PC-9 (cell line): ENCODE data around the gene ANKRD36. TPM values are rescaled to one million over a fixed set of nuclear protein-coding genes. Genes with fewer than 3 reads are reported as not detected.
"Not testable (repeated sequence)": the region's sequence is repeated elsewhere in the genome, so short reads cannot be mapped to it uniquely, and the experiment has no call there.

Experiments
- BruUV-seq: library from RNA; stranded (reverse); fragments of 400-500 nt; replicated peaks from 2 replicates; lab custom pipeline; 2021; lab: Mats Ljungman, UMichigan
- CTCF ChIA-PET: fragments of 300-600 bp; sonication (Branson Sonifier 250); formaldehyde crosslinking; loops from one replicate; lab custom pipeline; 2022; ENCODE audit warnings: antibody characterized with exemption; lab: Charles Lee
- POLR2A ChIA-PET: fragments of 300-600 bp; sonication (Branson Sonifier 250); formaldehyde crosslinking; loops from one replicate; lab custom pipeline; 2022; ENCODE audit warnings: antibody characterized with exemption; ENCODE audit not compliant: unreplicated experiment; lab: Charles Lee
- DNase-seq, 2 experiments: peaks; one replicate each; pipeline versions ENCODE4 v3.0.0 to v3.0.0-alpha.2; 2015 to 2022; ENCODE audit warnings: mixed read lengths in 1 of 2
- H2AFZ ChIP-seq: fragments of 200-600 bp; sonication (generic); 2 replicates; pipeline ENCODE4 v1.8.1; 2017; ENCODE audit warnings: antibody characterized with exemption
- H3F3A ChIP-seq: fragments of 200-600 bp; sonication (generic); 2 replicates; pipeline ENCODE4 v1.8.1; 2017; ENCODE audit warnings: antibody characterized with exemption, mild to moderate bottlenecking, low read depth; ENCODE audit not compliant: insufficient read depth
- H3K27ac ChIP-seq: fragments of 200-600 bp; sonication (generic); 2 replicates; pipeline ENCODE4 v1.6.1; 2016; ENCODE audit warnings: mixed run types
- H3K27me3 ChIP-seq: fragments of 200-600 bp; sonication (generic); 2 replicates; pipeline ENCODE4 v1.6.1; 2016; ENCODE audit warnings: low read depth, mixed run types; ENCODE audit not compliant: insufficient read depth
- H3K36me3 ChIP-seq: fragments of 200-600 bp; sonication (generic); 2 replicates; pipeline ENCODE4 v1.6.1; 2016; ENCODE audit warnings: low read depth, mixed run types
- H3K4me1 ChIP-seq: fragments of 200-600 bp; sonication (generic); replicated peaks from 2 replicates; pipeline ENCODE4 v1.6.1; 2016; ENCODE audit warnings: mixed run types; ENCODE audit not compliant: insufficient read depth
- H3K4me2 ChIP-seq: fragments of 200-600 bp; sonication (generic); 2 replicates; pipeline ENCODE4 v1.6.1; 2017; ENCODE audit warnings: mixed run types
- H3K4me3 ChIP-seq: fragments of 200-600 bp; sonication (generic); 2 replicates; pipeline ENCODE4 v1.6.1; 2016; ENCODE audit warnings: mixed run types
- H3K79me2 ChIP-seq: fragments of 200-600 bp; sonication (generic); 2 replicates; pipeline ENCODE4 v1.6.1; 2017; ENCODE audit warnings: low read depth, mixed run types
- H3K9me2 ChIP-seq: fragments of 200-600 bp; sonication (generic); 2 replicates; pipeline ENCODE4 v1.8.1; 2017; ENCODE audit warnings: mild to moderate bottlenecking; ENCODE audit not compliant: insufficient read depth
- H3K9me3 ChIP-seq: fragments of 200-600 bp; sonication (generic); 2 replicates; pipeline ENCODE4 v1.8.1; 2016; ENCODE audit warnings: low read depth; ENCODE audit not compliant: insufficient read depth
- H4K20me1 ChIP-seq: fragments of 200-600 bp; sonication (generic); 2 replicates; pipeline ENCODE4 v1.8.1; 2017; ENCODE audit not compliant: insufficient read depth
- intact Hi-C: fragments of 100-400 bp; cut with micrococcal nuclease; formaldehyde crosslinking; loops from one replicate; pipeline ENCODE4 v1.10.0; 2022; ENCODE audit not compliant: unreplicated experiment
- total RNA-seq: library from RNA; stranded (reverse); gene quantifications from 2 replicates; pipeline ENCODE4 v1.2.3, GENCODE V29; 2021

Gene ANKRD36
- total RNA-seq, 1 experiment from 2014 or later, result 26.9 TPM

- H3K9me2 ChIP-seq, H3K27ac ChIP-seq, H3K79me2 ChIP-seq, H3K36me3 ChIP-seq, H3K27me3 ChIP-seq, H3K9me3 ChIP-seq, intact Hi-C loops, DNase-seq, CTCF ChIA-PET, H3K4me1 ChIP-seq, BruUV-seq, H2AFZ ChIP-seq, H3F3A ChIP-seq, H3K4me3 ChIP-seq, H3K4me2 ChIP-seq, POLR2A ChIA-PET, H4K20me1 ChIP-seq: not testable (repeated sequence)
These were observed 55.6 kb downstream of the ANKRD36 start for GRCh38 chr2:97168583-97168982.

GRCh38 chr2:97180391-97180790 is 67.4 kb downstream of the ANKRD36 start:
- H3F3A ChIP-seq, H3K9me3 ChIP-seq, intact Hi-C loops, BruUV-seq, H3K9me2 ChIP-seq, H2AFZ ChIP-seq, H3K27ac ChIP-seq, H4K20me1 ChIP-seq, H3K4me3 ChIP-seq, H3K79me2 ChIP-seq, CTCF ChIA-PET, POLR2A ChIA-PET, H3K4me2 ChIP-seq, H3K27me3 ChIP-seq, H3K4me1 ChIP-seq, H3K36me3 ChIP-seq: not testable (repeated sequence)
- DNase-seq, result peak in 1 of 2 experiments; percentile 55

GRCh38 chr2:97195349-97195748 is 82.4 kb downstream of the ANKRD36 start:
- peak in 1 of 2 experiments; percentile 77 for DNase-seq
- H3K4me3 ChIP-seq, H3F3A ChIP-seq, H3K9me2 ChIP-seq, H3K36me3 ChIP-seq, CTCF ChIA-PET, intact Hi-C loops, H3K27me3 ChIP-seq, BruUV-seq, H2AFZ ChIP-seq, H3K4me1 ChIP-seq, H4K20me1 ChIP-seq, POLR2A ChIA-PET, H3K9me3 ChIP-seq, H3K79me2 ChIP-seq, H3K4me2 ChIP-seq, H3K27ac ChIP-seq: not testable (repeated sequence)

- H2AFZ ChIP-seq, H3F3A ChIP-seq, H3K9me2 ChIP-seq, H3K9me3 ChIP-seq, POLR2A ChIA-PET, intact Hi-C loops, H3K36me3 ChIP-seq, H3K4me3 ChIP-seq, H3K4me1 ChIP-seq, BruUV-seq, H3K27me3 ChIP-seq, H3K4me2 ChIP-seq, H3K27ac ChIP-seq, H3K79me2 ChIP-seq, DNase-seq, H4K20me1 ChIP-seq, CTCF ChIA-PET: not testable (repeated sequence)
These were observed 84.3 kb downstream of the ANKRD36 start for GRCh38 chr2:97197251-97197650.

- H3K79me2 ChIP-seq, H3K27ac ChIP-seq, H3K27me3 ChIP-seq, POLR2A ChIA-PET, H2AFZ ChIP-seq, H3F3A ChIP-seq, CTCF ChIA-PET, DNase-seq, H3K9me3 ChIP-seq, H3K4me2 ChIP-seq, H4K20me1 ChIP-seq, H3K36me3 ChIP-seq, BruUV-seq, H3K4me3 ChIP-seq, H3K9me2 ChIP-seq, H3K4me1 ChIP-seq, intact Hi-C loops: not testable (repeated sequence)
These were observed 87.9 kb downstream of the ANKRD36 start for GRCh38 chr2:97200887-97201286.

GRCh38 chr2:97202643-97203250 is 89.8 kb downstream of the ANKRD36 start:
- BruUV-seq, H3K36me3 ChIP-seq, H3K9me3 ChIP-seq, H4K20me1 ChIP-seq, POLR2A ChIA-PET, intact Hi-C loops, CTCF ChIA-PET, H3F3A ChIP-seq, H3K79me2 ChIP-seq, H3K4me1 ChIP-seq, H3K27me3 ChIP-seq, H3K27ac ChIP-seq, H3K4me3 ChIP-seq, H3K4me2 ChIP-seq, H2AFZ ChIP-seq, H3K9me2 ChIP-seq: not testable (repeated sequence)
- DNase-seq, result peak in 1 of 2 experiments; percentile 65
